ENCODE results near the gene MINDY3.
"Not testable (repeated sequence)": the region's sequence is repeated elsewhere in the genome, so short reads cannot be mapped to it uniquely, and the experiment has no call there.

MINDY3 gene

DNA sequence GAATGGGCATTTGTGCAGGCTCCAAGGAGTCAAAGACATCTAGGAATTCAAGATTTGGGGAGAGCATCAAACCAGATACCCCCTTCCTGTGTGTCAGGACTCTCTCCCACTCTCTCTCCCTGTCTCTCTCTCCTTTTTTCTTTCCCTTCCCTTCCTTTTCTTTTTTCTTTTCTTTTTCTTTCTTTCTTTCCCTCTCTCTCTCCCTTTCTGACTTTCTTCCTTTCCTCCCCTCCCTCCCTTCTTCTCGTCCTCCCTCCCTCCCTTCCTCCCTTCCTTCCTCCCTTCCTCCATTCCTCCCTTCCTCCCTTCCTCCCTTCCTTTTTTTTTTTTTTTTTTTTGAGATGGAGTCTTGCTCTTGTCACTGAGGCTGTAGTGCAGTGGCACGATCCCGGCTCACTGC lies 24.1 kb upstream of the MINDY3 start:
- Histone ChIP-seq H3K9me3 (ENCODE audit: control insufficient read depth, low read length) (no peaks in the 10 kb centered on the region), H3K36me3 (ENCODE audit: control insufficient read depth, insufficient read depth, low read length) (no peaks in the 10 kb centered on the region), H2AFZ (no peak overlapping the region), H3K27me3 (ENCODE audit: control insufficient read depth, insufficient read depth, low read length) (no peaks in the 10 kb centered on the region), H3K4me2 (ENCODE audit: low read length) (no peak overlapping the region), H3K4me1 (no peaks in the 10 kb centered on the region), H3K27ac (no peak overlapping the region), H3K9ac (no peak overlapping the region), H3K79me2 (no peaks in the 10 kb centered on the region), H3K4me3 (ENCODE audit: low read depth, low read length) (no peak overlapping the region)
- no peak for TF ChIP-seq CTCF (IDR thresholded peaks at IDR 0.05)

DNA sequence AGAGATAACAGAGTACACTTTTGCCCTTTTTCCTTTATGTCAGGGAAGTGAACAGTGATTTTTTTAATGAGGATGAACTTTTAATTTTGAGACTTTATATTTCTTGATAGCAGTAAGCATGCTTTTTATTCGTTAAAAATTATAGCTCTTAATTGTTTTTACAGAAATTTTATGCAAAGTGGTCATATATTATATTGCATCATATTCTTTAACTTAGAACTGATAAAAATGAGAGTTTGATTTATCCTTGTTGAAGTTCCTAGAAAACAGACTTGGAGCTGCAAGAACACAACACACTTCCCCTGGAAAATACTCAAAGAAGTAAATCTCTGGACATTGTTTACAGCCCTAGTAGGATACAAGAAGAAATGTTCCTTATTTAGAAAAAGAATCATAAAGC lies 21.2 kb upstream of the MINDY3 start:
- no peak overlapping the region for H3K4me2 ChIP-seq (ENCODE audit: low read length)
- H3K27me3 ChIP-seq (ENCODE audit: control insufficient read depth, insufficient read depth, low read length), result no peaks in the 10 kb centered on the region
- no peaks in the 10 kb centered on the region for H3K9me3 ChIP-seq (ENCODE audit: control insufficient read depth, low read length)
- no peaks in the 10 kb centered on the region for H3K79me2 ChIP-seq
- no peak overlapping the region for H3K27ac ChIP-seq
- H2AFZ ChIP-seq, result no peak overlapping the region
- TF ChIP-seq CTCF (IDR thresholded peaks at IDR 0.05), result no peak
- no peak overlapping the region for H3K9ac ChIP-seq
- H3K4me3 ChIP-seq (ENCODE audit: low read depth, low read length), result no peak overlapping the region
- H3K36me3 ChIP-seq (ENCODE audit: control insufficient read depth, insufficient read depth, low read length), result no peaks in the 10 kb centered on the region
- no peaks in the 10 kb centered on the region for H3K4me1 ChIP-seq

- Histone ChIP-seq H3K9ac (no peak overlapping the region), H3K4me3 (ENCODE audit: low read depth, low read length) (no peak overlapping the region), H2AFZ (no peak overlapping the region), H3K27ac (no peak overlapping the region), H3K9me3 (ENCODE audit: control insufficient read depth, low read length) (no peaks in the 10 kb centered on the region), H3K4me1 (no peaks in the 10 kb centered on the region), H3K36me3 (ENCODE audit: control insufficient read depth, insufficient read depth, low read length) (no peaks in the 10 kb centered on the region), H3K79me2 (no peaks in the 10 kb centered on the region), H3K27me3 (ENCODE audit: control insufficient read depth, insufficient read depth, low read length) (no peaks in the 10 kb centered on the region), H3K4me2 (ENCODE audit: low read length) (no peak overlapping the region)
- no peak for TF ChIP-seq CTCF (IDR thresholded peaks at IDR 0.05)
These were observed 19.4 kb upstream of the MINDY3 start for GRCh38 chr10:15879663-15880062.

- Histone ChIP-seq H3K9me3 (ENCODE audit: control insufficient read depth, low read length) (no peaks in the 10 kb centered on the region), H3K79me2 (no peaks in the 10 kb centered on the region), H3K4me2 (ENCODE audit: low read length) (no peak overlapping the region), H3K27ac (no peak overlapping the region), H3K4me1 (no peaks in the 10 kb centered on the region), H2AFZ (no peak overlapping the region), H3K27me3 (ENCODE audit: control insufficient read depth, insufficient read depth, low read length) (no peaks in the 10 kb centered on the region), H3K36me3 (ENCODE audit: control insufficient read depth, insufficient read depth, low read length) (no peaks in the 10 kb centered on the region), H3K9ac (no peak overlapping the region), H3K4me3 (ENCODE audit: low read depth, low read length) (no peak overlapping the region)
- peak; percentile 15 for TF ChIP-seq CTCF (IDR thresholded peaks at IDR 0.05)
These were observed 18.8 kb upstream of the MINDY3 start for GRCh38 chr10:15879058-15879457.

- Histone ChIP-seq H3K27me3 (ENCODE audit: control insufficient read depth, insufficient read depth, low read length) (no peaks in the 10 kb centered on the region), H2AFZ (no peak overlapping the region), H3K36me3 (ENCODE audit: control insufficient read depth, insufficient read depth, low read length) (no peaks in the 10 kb centered on the region), H3K27ac (no peak overlapping the region), H3K4me1 (no peaks in the 10 kb centered on the region), H3K4me2 (ENCODE audit: low read length) (no peak overlapping the region), H3K79me2 (no peaks in the 10 kb centered on the region), H3K9me3 (ENCODE audit: control insufficient read depth, low read length) (no peaks in the 10 kb centered on the region), H3K9ac (no peak overlapping the region), H3K4me3 (ENCODE audit: low read depth, low read length) (no peak overlapping the region)
- TF ChIP-seq CTCF (IDR thresholded peaks at IDR 0.05), result no peak
These were observed 17.7 kb upstream of the MINDY3 start for GRCh38 chr10:15877836-15878576.

DNA sequence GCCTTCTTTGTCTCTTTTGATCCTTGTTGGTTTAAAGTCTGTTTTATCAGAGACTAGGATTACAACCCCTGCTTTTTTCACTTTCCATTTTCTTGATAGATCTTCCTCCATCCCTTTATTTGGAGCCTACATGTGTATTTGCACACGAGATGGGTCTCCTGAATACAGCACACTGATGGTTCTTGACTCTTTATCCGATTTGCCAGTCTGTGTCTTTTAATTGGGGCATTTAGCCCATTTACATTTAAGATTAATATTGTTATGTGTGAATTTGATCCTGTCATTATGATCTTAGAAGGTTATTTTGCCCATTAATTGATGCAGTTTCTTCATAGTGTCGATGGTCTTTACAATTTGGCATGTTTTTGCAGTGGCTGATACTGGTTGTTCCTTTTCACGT lies 16.0 kb upstream of the MINDY3 start:
- not testable (repeated sequence) for H3K36me3 ChIP-seq (ENCODE audit: control insufficient read depth, insufficient read depth, low read length); H3K9ac ChIP-seq; H3K9me3 ChIP-seq (ENCODE audit: control insufficient read depth, low read length); H3K27ac ChIP-seq; H2AFZ ChIP-seq; H3K4me1 ChIP-seq; H3K27me3 ChIP-seq (ENCODE audit: control insufficient read depth, insufficient read depth, low read length); H3K4me3 ChIP-seq (ENCODE audit: low read depth, low read length); H3K79me2 ChIP-seq; H3K4me2 ChIP-seq (ENCODE audit: low read length)

- not testable (repeated sequence) for H3K27me3 ChIP-seq (ENCODE audit: control insufficient read depth, insufficient read depth, low read length); H3K4me3 ChIP-seq (ENCODE audit: low read depth, low read length); H3K79me2 ChIP-seq; H3K9ac ChIP-seq; H3K9me3 ChIP-seq (ENCODE audit: control insufficient read depth, low read length); H3K4me1 ChIP-seq; H2AFZ ChIP-seq; H3K36me3 ChIP-seq (ENCODE audit: control insufficient read depth, insufficient read depth, low read length); H3K4me2 ChIP-seq (ENCODE audit: low read length); H3K27ac ChIP-seq
These were observed 12.3 kb upstream of the MINDY3 start for GRCh38 chr10:15872645-15873044.

Measured in parathyroid adenoma (tissue), 2 donors.